WTC11 (cell line): ENCODE data around the gene REEP1.
"Not testable (repeated sequence)": the region's sequence is repeated elsewhere in the genome, so short reads cannot be mapped to it uniquely, and the experiment has no call there.

Source experiments
- AFF4 ChIP-seq: sonication (generic); formaldehyde crosslinking; IDR thresholded peaks from 2 replicates; pipeline ENCODE4 v1.8.1; 2023; ENCODE audit warnings: mild to moderate bottlenecking, missing genetic modification reagents, borderline replicate concordance
- ATF3 ChIP-seq: sonication (generic); formaldehyde crosslinking; conservative IDR thresholded peaks from 2 replicates; pipeline ENCODE4 v1.8.1; 2022; ENCODE audit warnings: mild to moderate bottlenecking, missing genetic modification reagents
- CBFB ChIP-seq: sonication (generic); formaldehyde crosslinking; IDR thresholded peaks from 2 replicates; pipeline ENCODE4 v1.8.1; 2022; ENCODE audit warnings: mild to moderate bottlenecking, low read depth, missing genetic modification reagents
- CTCF ChIP-seq: fragments of 200-600 bp; IDR thresholded peaks from 2 replicates; pipeline ENCODE4 v1.8.0; 2022; ENCODE audit warnings: antibody characterized with exemption
- E2F5 ChIP-seq: sonication (generic); formaldehyde crosslinking; IDR thresholded peaks from 2 replicates; pipeline ENCODE4 v1.8.1; 2022; ENCODE audit warnings: mild to moderate bottlenecking, moderate library complexity, missing genetic modification reagents
- FOXJ3 ChIP-seq: sonication (generic); formaldehyde crosslinking; IDR thresholded peaks from 2 replicates; pipeline ENCODE4 v1.9.0; 2021; ENCODE audit warnings: missing genetic modification reagents, mild to moderate bottlenecking, borderline replicate concordance
- FOXK1 ChIP-seq: sonication (generic); formaldehyde crosslinking; IDR thresholded peaks from 2 replicates; pipeline ENCODE4 v1.8.0; 2022; ENCODE audit warnings: mild to moderate bottlenecking, moderate library complexity, missing genetic modification reagents
- MAX ChIP-seq: sonication (generic); formaldehyde crosslinking; IDR thresholded peaks from 2 replicates; pipeline ENCODE4 v1.8.0; 2022; ENCODE audit warnings: mild to moderate bottlenecking, missing genetic modification reagents
- SMAD4 ChIP-seq: sonication (generic); formaldehyde crosslinking; IDR thresholded peaks from 2 replicates; pipeline ENCODE4 v1.8.0; 2022; ENCODE audit warnings: mild to moderate bottlenecking, missing genetic modification reagents
- USF2 ChIP-seq: sonication (generic); formaldehyde crosslinking; IDR thresholded peaks from 2 replicates; pipeline ENCODE4 v1.8.1; 2023; ENCODE audit warnings: mild to moderate bottlenecking, missing genetic modification reagents, moderate library complexity
- ZMAT4 ChIP-seq: fragments of 250-450 bp; sonication (Bioruptor Pico); IDR thresholded peaks from 2 replicates; pipeline ENCODE4 v1.9.0; 2021; ENCODE audit warnings: mild to moderate bottlenecking
- ZNF263 ChIP-seq: sonication (generic); formaldehyde crosslinking; IDR thresholded peaks from 2 replicates; pipeline ENCODE4 v1.8.1; 2022; ENCODE audit warnings: low read depth, mild to moderate bottlenecking, moderate library complexity, missing genetic modification reagents
- ZNF317 ChIP-seq: sonication (generic); formaldehyde crosslinking; IDR thresholded peaks from 2 replicates; pipeline ENCODE4 v1.8.1; 2023; ENCODE audit warnings: low read depth, mild to moderate bottlenecking, moderate library complexity, missing genetic modification reagents, borderline replicate concordance

GRCh38 chr2:86244781-86245180, 92.6 kb downstream of the REEP1 start:
- not testable (repeated sequence) for TF ChIP-seq ZMAT4; CBFB (CRISPR knock-in tag); SMAD4 (CRISPR knock-in tag); CTCF; AFF4 (CRISPR knock-in tag); FOXK1 (CRISPR knock-in tag); ZNF317 (CRISPR knock-in tag); ATF3 (CRISPR knock-in tag); MAX; FOXJ3 (CRISPR knock-in tag); ZNF263 (CRISPR knock-in tag); USF2 (CRISPR knock-in tag); E2F5 (CRISPR knock-in tag)
